HG03039 (cell line): ENCODE data around the gene WASHC3.
A peak's percentile ranks its signal among the peaks of the same experiment; 100 is the strongest.
"Not testable (repeated sequence)": the region's sequence is repeated elsewhere in the genome, so short reads cannot be mapped to it uniquely, and the experiment has no call there.

ENCODE experiments used
- ATAC-seq: cut with Tn5 transposase; IDR thresholded peaks from one replicate; pipeline ENCODE4 v1.9.1; 2021; ENCODE audit warnings: mild to moderate bottlenecking, moderate library complexity; ENCODE audit not compliant: unreplicated experiment

WASHC3 gene

DNA sequence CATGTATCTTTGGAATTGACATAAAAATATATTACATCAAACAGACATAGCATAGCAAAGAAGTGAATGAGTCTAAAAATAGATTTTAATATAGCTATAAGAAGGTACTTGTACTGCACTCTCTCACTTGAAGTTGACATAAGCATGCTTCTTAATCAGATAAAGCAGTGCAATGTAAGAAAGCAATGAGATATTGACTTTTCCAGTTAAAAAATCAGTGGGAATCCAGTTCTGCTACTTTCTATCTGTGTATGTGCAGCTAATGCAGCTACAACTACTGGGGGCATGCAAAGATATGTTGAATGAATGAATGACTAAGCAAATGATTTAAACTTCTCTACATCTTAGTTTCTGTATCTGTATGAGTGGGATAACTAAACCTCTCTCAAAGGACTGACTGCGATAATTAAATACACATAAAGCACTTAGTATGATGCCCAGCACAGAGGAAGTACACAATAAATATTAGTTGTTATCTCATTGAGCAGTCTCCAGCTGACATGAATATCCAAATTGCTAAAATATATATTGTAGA, 10.3 kb downstream of the WASHC3 start:
- no peak for ATAC-seq

DNA sequence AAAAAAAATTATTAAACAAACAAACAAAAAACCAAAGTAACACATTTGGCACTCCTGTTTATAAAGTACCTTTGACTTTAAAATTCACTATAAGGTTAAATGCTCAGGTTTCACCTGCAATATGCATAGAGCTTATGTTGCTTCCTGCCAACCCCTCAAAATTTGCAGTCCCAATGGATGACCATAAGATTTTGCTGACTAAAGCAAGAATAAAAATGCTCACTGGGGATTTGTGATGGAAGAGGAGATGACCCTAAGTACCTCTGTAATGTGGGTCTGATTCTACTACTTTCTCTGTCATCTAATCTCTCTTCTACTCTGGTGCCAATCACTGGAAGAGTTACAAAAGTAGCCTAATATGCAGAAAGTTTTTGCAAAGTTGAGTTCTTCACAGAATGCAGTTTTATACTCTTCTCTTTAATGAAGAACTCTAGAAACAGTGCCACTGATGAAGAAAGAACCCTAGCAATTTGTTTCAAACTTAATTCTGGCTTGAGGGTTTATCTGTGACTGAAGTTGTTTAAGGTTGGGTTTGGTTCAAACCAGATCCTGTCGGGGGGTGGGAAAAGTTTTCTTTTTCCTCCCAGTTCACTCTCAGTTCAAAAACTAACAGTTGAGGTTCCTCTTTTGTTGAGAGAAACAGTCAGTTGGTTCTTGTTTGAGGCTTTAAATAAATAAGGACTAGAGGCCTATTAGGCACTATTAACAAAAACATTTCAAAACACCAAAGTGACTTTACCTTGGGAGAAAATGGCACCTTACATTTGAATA, 10.9 kb downstream of the WASHC3 start:
- no peak for ATAC-seq

DNA sequence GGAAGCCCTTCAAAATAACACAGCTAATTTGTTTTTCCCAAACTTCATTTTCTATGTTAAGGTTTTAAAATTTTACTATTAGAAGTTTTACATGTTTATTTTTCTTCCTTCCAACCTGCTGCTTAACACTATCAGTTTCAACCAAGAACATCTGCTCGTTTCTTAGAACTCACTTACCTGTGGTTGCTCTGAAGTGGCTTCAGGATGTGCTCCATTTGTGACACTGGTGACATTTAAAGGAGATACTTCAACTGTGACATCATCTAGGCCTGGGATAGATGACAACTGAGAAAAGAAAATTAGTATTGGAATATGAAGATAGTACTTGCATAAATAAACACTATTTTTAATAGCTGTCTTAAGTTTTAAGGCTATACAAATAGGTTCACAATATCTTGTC, 17.9 kb downstream of the WASHC3 start:
- peak; percentile 84 for ATAC-seq

DNA sequence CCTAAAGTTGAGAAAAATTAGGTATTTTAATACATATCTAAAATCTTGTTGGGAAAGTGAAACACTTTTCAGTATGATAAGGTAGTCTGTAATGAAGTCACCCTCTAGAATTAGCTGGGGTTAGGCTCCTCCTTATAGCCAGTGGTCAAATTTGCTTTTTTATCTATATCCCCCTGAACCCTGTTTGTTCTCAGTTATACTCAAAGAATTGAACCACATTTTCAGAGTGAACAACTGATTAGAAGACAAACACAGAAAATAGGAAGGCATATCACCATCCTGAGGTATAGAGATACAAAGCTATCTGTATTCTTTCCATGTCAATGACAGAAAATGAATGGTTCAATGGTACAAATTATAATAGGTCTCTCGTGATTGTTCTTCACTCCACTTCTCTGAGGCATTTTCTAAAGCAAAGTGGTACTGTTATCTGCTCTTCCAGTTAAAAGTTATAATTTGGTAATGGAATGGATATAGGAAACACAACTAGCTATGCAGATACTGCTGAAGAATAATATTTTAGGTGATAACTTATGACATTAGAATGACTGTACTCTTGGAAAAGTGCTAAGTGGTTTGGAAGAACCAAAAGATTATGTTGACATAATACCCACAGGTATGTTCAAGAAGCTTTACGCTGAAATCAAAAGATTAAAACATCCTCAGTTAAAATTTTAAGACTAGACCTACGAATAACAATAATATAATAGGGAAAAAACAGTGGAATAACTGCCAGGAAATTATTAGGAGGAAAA, 27.6 kb downstream of the WASHC3 start:
- no peak for ATAC-seq

DNA sequence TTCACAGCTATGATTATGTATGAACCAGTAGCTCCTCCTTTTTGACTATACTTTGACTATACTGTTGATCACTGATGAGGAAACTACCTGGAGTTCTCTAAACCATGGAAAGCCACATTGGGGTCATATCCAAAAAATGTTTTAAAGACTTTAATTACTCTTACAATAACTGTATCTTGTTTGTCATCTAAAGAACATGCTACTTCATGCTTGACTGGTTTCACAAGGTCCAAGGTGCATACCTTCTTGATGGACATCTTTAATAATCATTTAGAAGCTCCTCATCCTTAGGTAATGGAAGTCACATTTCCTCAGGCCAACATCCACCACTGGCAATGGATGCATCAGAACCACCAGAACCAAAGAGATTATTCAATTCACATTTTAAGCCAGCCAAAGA, 29.9 kb downstream of the WASHC3 start:
- no peak for ATAC-seq

DNA sequence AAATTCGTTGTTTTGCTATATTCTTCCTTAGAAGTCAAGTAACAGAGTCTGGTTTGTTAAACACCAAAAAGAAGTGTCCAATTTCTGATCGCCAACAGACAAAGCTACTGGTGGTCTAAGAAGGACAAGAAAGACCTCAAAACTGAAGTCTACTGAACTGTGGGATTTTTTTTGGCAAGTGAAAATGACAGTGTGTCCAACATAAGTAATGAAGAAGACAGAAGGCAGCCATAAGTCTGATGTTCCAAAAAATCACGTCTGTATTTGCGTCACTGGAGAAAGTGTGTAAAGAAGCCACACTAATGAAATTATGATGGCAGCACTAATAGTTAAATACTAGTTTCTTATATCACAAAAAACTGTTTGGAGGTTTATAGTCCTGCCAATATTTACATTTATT, 32.6 kb downstream of the WASHC3 start:
- ATAC-seq = no peak

DNA sequence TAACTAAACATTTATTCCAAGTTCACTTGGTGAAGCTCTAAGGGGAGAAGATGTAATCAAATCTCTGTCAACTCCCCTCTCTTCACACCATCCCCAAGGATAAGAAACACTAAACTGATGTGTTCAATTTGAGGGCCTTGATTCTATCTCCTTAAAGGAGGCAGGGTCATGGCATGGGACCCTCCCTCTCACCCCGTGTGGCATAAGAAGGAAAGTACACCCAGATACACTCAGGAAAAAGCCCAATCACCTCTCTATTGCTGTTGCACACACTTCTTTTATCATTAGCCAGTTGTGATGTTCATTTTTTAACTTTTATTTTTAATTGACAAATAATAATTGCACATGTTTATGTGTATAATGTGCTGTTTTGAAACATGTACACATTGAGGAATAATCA, 35.1 kb downstream of the WASHC3 start:
- no peak for ATAC-seq

DNA sequence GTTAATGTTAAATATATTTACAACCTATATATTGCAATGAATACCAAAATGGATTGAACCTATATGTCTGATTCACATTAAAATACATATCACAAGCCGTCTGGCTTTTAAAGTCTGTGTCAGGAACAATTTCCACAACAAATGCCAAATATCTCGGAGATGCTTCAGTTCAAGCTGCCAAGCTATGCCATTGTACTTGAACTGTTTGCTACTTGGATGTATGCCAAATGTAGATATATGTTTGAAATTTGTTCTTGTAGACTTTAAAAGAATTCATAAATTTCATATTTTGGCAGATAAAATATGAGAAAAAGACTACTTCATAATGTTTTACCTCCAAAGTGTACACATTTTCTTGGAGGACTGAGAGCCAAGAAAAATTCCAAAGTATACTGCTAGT, 37.0 kb downstream of the WASHC3 start:
- ATAC-seq = no peak

DNA sequence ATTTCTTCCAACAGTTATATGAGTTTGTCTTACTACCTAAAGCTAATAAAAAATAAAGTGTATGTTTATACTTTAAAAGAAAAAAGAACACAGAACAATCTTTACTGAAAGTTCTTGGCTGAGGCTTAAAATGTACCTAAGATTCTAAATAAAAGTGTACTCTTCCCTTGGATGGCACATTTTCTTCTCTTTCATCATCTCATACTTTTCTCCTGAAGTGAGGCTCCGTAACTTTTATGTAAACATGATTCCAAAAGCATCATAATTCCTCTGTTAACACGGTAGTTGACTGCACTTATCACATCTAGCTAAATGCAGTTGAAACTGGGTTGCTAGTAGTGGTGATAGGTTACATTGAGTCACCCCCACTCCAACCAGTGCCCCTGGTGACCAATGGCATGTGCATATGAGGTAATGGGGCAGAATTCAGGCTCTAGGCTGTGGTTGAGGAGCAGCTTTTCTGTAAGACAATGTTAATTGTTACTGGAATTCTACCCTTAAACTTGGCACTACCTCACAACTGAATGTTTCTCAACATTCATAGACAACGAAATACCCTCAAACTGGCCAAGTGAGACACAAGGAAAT, 38.4 kb downstream of the WASHC3 start:
- ATAC-seq = no peak

DNA sequence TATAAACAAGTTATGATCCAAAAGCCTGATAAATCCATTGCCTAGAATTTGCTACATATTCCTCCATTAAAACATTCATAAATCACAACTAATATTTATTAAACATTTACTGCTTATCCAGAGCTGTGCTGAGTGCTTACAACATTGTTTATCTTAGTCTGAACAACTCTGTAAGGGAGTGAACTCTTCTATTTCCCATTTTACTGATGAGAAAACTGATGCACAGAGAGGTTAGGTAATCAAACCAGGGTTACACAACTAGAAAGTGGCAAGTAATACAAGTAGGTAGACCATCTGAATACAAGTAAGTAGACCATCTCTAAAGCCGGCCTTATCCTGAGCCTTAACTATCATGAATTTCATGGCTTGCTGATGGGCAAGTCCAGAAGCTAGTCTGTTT, 39.5 kb downstream of the WASHC3 start:
- no peak for ATAC-seq

DNA sequence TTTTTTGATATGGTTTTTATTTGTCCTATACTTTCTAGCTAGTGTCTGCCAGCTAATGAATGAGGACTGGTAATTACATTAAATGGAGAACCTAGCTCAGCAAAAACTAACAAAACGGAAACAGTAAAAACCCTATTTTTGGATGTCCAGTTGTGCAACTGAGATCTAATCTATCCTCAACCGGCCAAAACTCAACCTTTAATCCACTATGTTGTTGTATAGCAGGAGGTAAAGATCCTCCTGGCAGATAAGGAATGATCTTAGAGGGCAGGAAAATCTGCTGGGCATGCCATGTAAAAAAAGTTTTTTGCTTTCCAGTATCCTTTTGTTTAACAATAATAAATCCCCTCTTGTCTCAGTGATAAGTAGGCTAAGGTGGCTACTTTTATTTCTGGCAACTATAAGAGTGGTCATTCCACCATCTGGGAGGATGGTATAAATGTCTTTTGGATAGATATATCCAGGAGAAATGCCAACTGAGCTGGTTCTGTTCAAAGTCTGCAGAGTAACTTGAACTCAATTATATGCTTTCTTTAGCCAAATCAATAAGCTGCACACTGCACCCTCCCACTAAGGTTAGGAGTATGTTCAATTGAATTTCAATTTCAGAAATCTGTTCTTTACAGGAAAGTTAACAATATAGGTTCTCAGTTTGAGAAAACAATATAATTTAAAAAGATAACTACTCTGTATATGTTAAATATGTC, 40.1 kb downstream of the WASHC3 start:
- ATAC-seq = no peak

DNA sequence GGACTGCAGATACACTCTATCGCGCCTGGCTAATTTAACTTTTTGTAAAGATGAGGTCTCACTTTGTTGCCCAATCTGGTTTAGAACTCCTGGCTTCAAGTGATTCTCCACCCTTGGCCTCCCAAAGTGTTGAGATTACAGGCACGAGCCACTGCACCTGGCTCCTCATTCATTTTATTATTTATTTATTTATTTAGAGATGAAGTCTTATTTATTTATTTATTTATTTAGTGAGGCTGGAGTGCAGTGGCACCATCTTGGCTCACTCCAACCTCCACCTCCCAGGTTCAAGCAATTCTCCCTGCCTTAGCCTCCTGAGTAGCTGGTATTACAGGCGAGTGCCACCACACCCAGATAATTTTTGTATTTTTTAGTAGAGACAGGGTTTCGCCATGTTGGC, 43.2 kb downstream of the WASHC3 start:
- not testable (repeated sequence) for ATAC-seq

DNA sequence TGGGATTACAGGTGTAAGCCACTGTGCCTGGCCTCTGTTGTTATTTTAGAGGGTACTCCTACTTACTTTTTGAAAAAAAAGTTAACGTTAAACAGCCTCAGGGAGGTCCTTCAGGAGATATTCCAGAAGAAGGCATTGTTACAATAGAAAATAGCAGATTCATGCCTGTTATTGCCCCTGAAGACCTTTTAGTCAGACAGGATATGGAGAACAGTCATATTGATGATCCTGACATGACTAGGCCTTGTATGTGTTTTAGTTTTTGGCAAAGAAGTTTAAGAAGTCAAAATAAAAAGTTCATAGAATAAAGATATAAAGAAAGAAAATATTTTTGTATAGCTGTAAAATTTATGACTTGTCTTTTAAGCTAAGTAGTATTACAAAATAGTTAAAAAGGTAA, 45.3 kb downstream of the WASHC3 start:
- no peak for ATAC-seq

DNA sequence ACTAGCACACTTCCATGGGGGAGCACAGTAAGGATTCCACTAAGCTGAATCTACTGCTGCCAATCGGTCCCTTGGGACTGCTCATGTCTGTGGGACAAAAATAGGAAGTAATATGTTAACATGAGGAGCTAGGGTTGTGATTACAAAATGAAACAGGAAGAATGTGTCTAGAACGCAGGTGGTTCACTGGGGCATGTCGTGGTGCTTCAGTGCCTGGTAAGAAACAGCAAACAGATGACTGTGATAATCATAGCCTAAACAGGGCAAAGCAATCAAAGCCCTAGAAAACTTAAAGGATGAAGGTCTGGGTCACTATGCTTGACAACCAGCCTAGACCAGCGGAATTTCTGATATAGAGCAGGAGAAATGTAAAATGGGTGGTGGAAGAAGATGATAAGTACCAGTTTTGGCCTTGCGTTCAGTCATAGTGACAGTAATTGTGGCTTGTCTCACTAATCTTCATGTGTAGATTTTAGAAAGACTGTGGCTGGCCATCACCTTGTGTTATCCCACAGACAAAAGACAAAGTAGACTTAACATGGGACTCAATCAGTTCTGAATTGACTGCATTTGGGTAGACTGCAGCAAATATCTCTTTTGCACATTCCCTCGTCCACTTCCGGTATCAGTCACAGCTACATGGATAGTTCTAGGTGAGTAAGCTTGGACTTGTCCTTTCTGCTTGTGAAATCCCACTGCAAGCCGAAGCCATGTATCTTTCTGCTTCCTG, 51.4 kb downstream of the WASHC3 start:
- peak; percentile 74 for ATAC-seq

DNA sequence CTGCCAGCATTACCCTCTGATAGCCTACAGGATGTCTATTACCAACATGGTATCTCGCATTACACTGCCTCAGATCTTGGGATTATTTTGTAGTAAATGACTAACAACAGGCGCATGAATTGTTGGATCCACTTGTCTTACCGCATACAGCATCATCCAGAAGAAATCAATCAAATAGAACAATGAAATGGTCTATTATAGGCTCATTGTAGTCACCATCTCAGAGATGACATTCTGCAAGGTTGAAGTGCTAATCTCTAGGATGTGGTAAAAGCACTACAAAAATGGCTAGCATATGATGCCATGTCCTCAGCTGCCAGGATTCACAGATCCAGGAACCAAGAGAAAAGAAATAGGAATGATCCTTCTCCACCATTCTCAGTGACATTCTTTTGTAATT, 52.0 kb downstream of the WASHC3 start:
- ATAC-seq = no peak

DNA sequence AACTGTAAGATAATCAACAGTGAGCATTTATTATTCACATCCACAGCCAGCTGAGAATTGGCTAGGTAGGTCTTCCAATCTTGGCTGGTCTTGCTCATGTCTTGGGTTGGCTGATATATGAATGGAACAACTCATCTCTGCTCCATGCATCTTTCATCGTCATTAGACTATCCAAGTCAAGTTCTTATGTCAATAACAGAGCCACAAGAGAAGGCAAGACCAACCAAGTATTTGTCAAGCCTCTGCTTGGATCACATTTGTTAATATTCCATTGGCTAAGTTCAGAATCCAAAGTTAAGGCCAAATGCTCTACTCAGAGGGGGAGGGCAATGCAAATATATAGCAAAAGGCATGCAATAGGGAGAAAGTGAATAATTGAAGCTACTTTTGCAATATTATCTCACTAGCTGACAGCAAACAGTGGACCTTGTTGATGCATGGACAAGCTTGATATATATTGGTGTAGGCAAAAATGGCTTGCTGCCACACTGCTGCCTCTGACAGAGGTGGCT, 53.1 kb downstream of the WASHC3 start:
- no peak for ATAC-seq

DNA sequence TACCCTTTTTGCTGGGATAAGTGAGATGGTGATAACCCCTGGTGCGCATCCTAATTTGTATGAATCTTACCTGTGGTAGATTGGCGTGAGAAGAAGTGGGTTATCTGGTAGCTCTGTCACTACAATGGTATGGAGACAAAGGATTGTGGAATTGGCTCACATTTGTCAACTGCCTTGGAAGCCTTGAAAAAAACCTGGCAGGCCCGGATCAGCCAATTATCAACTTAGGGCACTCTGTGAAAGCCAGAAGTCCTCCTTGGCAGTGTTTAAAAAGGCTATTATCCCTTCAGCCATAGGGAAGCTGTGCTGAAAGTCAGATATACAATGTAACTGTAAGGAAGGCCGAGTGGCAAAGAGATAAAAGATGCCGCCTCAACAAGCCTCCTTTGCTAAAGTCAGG, 56.5 kb downstream of the WASHC3 start:
- ATAC-seq = no peak

DNA sequence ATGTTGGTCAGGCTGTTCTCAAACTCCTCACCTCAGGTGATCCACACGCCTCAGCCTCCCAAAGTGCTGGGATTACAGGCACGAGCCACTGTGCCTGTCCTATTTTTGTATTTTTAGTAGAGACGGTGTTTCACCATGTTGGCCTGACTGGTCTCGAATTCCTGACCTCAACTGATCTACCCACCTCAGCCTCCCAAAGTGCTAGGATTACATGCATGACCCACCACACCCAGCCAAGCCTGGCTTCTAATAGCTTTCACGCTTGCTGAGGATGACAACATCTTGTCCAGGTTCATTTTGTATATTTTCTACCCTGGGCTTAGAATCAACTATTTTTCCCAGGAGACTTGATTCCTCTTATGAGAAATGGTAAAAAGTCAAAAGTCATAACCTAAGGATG, 64.7 kb downstream of the WASHC3 start:
- ATAC-seq = no peak

DNA sequence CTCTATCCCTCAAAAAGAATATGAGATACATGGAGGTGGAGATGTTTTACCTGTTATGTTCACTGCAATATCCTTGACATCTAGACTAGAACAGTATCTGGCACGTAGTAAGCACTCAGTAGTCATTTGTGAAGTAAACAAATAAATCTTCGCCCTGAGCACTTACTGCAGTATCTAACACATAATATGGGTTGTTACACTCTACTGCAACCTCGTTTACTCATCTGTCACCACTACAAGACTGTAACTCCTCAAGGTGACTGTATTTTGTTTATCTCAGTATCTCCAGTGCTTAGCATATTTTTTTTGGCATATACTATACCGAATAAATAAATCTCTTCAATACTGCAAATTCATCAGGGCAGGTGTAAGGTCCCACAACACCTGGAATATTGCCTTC, 66.1 kb downstream of the WASHC3 start:
- no peak for ATAC-seq

DNA sequence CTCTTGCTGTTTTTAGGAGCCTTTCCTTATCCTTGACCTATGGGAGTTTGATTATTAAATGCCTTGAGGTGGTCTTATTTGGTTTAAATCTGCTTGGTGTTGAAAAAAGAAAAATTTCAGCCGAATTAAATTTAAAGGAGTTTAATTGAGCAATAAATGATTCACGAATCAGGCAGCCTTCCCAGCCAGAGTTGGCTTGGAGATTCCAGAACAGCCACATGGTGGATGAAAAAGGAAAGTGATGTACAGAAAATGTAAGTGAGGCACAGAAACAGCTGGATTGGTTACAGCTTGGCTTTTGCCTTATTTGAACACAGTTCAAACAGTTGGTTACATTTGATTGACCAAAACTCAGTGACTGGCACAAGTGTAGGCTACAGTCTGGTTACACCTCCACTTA, 69.7 kb downstream of the WASHC3 start:
- no peak for ATAC-seq
